GM20000 (cell line): ENCODE data around the gene VAT1L.

ENCODE experiments used
- DNase-seq: peaks from one replicate; pipeline ENCODE4 v3.0.0; 2012; ENCODE audit warnings: low spot score
- CTCF ChIP-seq: IDR thresholded peaks from 2 replicates; pipeline ENCODE4 v1.5.1; 2012; ENCODE audit warnings: mild to moderate bottlenecking, control low read depth; ENCODE audit errors: extremely low read depth, missing control alignments

VAT1L gene

GRCh38 chr16:77788181-77789084 lies at the start of gene VAT1L:
VAT1L (plus strand) TSS chr16:77788564; CDS start chr16:77788683, 119 bp downstream.
- no peak for TF ChIP-seq CTCF
- no peak for DNase-seq

GRCh38 chr16:77738706-77739558 lies 49.4 kb upstream of the VAT1L start:
- TF ChIP-seq CTCF, result no peak

DNA sequence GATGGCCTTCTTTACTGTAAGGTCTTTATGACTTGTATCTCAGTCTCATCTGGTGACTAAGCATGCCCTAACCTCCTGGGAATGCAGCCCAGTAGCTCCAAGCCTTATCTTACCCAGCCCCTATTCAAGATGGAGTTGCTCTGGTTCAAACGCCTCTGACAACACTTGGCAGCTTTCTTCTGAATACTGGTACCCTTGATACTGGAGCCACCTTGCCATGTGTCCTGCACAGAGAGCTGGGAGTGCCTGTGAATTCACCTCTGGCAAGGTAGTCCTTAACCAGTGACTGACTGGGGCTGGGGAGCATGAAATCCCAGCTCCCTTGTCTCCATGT lies 48.8 kb upstream of the VAT1L start:
- no peak for DNase-seq
- no peak for TF ChIP-seq CTCF

More at GRCh38 chr16:77738706-77739558, 49.4 kb upstream of the VAT1L start:
- DNase-seq, result no peak

GRCh38 chr16:77744141-77744540 lies 44.2 kb upstream of the VAT1L start:
- TF ChIP-seq CTCF, result no peak

GRCh38 chr16:77745972-77746371 lies 42.4 kb upstream of the VAT1L start:
- no peak for DNase-seq
- no peak for TF ChIP-seq CTCF

More at GRCh38 chr16:77744141-77744540, 44.2 kb upstream of the VAT1L start:
- DNase-seq, result no peak

DNA sequence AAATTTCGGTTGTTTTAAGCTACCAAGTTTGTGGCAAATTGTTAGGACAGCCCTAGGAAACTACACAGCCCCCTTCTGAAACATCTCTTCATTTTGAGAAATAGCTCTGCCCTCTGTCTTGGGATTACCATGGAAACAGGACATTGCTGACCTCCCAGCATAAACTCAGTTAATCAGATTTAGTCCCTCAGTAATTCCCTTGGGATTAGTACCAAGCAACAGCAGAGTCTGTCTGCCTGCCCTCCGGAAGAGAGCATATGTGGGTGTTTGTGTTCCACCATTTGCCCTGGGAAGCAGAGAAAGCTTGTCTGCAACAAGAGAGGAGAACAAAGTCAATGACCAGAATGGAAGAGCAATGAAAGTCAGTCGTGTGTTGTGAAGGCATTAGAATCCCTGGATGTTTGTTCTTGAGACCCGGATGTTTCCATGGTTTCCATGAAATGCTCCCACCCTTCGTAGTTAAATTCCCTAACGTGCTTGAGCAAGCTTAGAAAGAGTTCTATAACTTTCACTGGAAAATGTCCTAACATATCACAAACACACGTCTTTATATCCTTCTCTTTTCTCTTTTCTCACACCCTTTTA lies 39.9 kb upstream of the VAT1L start:
- TF ChIP-seq CTCF, result no peak
- no peak for DNase-seq
